Mesothelial cell of epicardium (in vitro differentiated cells): Measurements from ENCODE around the gene SH3GL3. TPM values are rescaled to one million over a fixed set of nuclear protein-coding genes. Genes with fewer than 3 reads are reported as not detected.

Experiments used
- DNase-seq, 2 experiments: peaks; one replicate each; pipeline ENCODE4 v3.0.0; 2021; ENCODE audit warnings: low spot score in 2 of 2; ENCODE audit not compliant: unreplicated experiment in 2 of 2
- H3K27ac Mint-ChIP-seq: 2 replicates; pipeline ENCODE4 v1.8.0; 2021; ENCODE audit warnings: mixed read lengths
- H3K27me3 Mint-ChIP-seq: 2 replicates; pipeline ENCODE4 v1.8.0; 2021; ENCODE audit warnings: low read depth, mixed read lengths
- H3K36me3 Mint-ChIP-seq: 2 replicates; pipeline ENCODE4 v1.8.0; 2021; ENCODE audit warnings: mixed read lengths
- H3K4me1 Mint-ChIP-seq: 2 replicates; pipeline ENCODE4 v1.8.0; 2021; ENCODE audit warnings: mixed read lengths
- H3K4me3 Mint-ChIP-seq: 2 replicates; pipeline ENCODE4 v1.8.0; 2021; ENCODE audit warnings: mild to moderate bottlenecking, moderate library complexity, mixed read lengths
- H3K9me3 Mint-ChIP-seq: 2 replicates; pipeline ENCODE4 v1.8.0; 2021; ENCODE audit warnings: mixed read lengths
- total RNA-seq: library from RNA; stranded (reverse); gene quantifications from 3 replicates; pipeline ENCODE4 v1.2.1, GENCODE V29; 2021
- TF ChIP-seq, protein P1 (sequence below): fragments of 200-600 bp; sonication (generic); IDR thresholded peaks from one replicate; pipeline ENCODE4 v1.5.0; 2021; ENCODE audit warnings: antibody characterized with exemption; ENCODE audit not compliant: unreplicated experiment

Gene SH3GL3
- total RNA-seq, 1 donor from 2014 or later = 6.1 TPM

DNA sequence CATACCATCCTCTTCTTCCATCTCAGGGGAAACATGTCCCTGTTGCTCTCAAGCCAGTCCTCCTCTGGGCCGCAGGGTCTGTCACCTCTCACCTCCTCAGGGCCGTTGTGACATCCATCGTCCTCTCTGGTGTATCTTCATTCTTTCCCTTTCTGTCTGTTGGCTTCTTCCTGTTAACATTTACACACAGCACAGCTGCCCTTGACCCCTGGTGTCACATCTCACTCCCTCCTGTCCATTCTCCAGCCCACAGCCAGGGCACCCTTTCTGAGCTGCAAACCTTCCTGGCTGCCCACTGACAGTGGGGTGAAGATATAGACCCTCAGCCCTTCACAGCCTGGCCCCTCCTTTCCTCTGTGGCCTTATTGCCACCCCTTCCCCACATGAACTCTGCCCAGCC lies 127.2 kb downstream of the SH3GL3 start:
- Mint-ChIP-seq H3K27ac (no peak overlapping the region), H3K27me3 (no peaks in the 10 kb centered on the region), H3K9me3 (peaks cover 6% of the 10 kb centered on the region), H3K4me3 (no peak overlapping the region), H3K4me1 (no peaks in the 10 kb centered on the region), H3K36me3 (peaks cover 7% of the 10 kb centered on the region)
- TF ChIP-seq, protein P1, sequence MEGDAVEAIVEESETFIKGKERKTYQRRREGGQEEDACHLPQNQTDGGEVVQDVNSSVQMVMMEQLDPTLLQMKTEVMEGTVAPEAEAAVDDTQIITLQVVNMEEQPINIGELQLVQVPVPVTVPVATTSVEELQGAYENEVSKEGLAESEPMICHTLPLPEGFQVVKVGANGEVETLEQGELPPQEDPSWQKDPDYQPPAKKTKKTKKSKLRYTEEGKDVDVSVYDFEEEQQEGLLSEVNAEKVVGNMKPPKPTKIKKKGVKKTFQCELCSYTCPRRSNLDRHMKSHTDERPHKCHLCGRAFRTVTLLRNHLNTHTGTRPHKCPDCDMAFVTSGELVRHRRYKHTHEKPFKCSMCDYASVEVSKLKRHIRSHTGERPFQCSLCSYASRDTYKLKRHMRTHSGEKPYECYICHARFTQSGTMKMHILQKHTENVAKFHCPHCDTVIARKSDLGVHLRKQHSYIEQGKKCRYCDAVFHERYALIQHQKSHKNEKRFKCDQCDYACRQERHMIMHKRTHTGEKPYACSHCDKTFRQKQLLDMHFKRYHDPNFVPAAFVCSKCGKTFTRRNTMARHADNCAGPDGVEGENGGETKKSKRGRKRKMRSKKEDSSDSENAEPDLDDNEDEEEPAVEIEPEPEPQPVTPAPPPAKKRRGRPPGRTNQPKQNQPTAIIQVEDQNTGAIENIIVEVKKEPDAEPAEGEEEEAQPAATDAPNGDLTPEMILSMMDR = no peak
- DNase-seq = no peak

DNA sequence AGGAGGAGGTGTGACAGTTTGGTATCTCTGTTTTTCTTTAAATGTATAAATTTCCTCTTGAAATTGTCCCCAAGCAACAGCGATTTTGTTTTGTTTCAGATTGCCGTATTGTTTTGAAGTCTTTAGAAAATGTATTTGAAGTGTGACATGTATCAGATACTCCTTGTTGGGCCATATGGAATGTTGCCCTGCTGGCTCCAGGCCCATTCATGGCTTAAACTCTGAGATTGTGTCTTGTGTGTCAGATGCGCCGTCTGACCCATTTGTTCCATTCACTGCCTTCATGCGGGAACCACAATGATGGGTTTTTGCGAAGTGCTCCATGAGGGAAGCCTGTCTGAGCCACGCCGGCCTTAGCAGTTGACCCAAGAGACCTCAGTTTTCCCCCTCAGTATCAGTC lies 131.6 kb downstream of the SH3GL3 start:
- Mint-ChIP-seq H3K4me1 (peaks cover 9% of the 10 kb centered on the region), H3K36me3 (no peaks in the 10 kb centered on the region), H3K4me3 (no peak overlapping the region), H3K27me3 (no peaks in the 10 kb centered on the region), H3K9me3 (no peaks in the 10 kb centered on the region), H3K27ac (no peak overlapping the region)
- no peak for DNase-seq
- TF ChIP-seq, protein P1 = no peak

DNA sequence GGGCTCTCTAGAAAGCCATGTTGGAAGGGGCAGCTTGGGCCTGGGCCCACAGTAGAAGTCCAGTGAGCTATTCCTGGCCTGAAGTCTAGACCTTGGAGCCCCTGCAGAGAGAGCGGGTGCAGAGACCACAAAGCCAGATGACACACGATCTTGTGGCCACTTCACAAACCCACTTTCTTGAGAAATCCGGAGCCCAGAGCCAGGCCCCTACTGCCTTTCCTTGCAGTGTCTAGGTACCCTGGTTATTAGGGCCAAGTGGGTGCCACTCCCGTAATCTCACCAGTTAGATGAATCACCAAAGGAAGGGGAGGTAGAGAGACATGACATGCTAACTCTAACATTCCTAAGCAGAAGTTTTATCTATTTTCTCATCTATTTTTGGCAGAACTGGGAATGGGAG lies 134.2 kb downstream of the SH3GL3 start:
- Mint-ChIP-seq H3K27me3 (no peaks in the 10 kb centered on the region), H3K9me3 (no peaks in the 10 kb centered on the region), H3K36me3 (no peaks in the 10 kb centered on the region), H3K27ac (no peak overlapping the region), H3K4me3 (no peak overlapping the region), H3K4me1 (peaks cover 19% of the 10 kb centered on the region)
- TF ChIP-seq, protein P1 = no peak
- DNase-seq = no peak

DNA sequence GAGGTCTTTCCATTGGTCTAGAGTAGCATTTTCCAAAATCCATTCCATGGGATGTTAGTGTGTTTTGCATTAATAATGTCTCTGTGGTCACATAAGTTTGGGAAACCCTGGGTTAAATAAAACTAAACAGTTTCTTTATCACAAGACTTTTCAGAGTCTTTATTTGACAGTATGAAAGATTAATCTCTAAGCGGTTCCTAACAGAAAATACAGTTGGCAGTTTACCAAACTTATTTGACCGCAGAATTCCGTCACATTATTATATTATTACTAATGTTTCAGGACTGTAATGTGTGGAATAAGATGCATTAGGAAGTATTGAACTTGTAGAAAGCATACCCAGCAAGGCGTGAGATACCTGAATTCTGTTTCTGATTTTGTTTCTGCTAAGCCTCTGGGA lies 135.2 kb downstream of the SH3GL3 start:
- Mint-ChIP-seq H3K27me3 (no peaks in the 10 kb centered on the region), H3K4me3 (no peak overlapping the region), H3K9me3 (no peaks in the 10 kb centered on the region), H3K27ac (no peak overlapping the region), H3K4me1 (peaks cover 24% of the 10 kb centered on the region), H3K36me3 (no peaks in the 10 kb centered on the region)
- TF ChIP-seq, protein P1 = no peak
- DNase-seq = no peak

DNA sequence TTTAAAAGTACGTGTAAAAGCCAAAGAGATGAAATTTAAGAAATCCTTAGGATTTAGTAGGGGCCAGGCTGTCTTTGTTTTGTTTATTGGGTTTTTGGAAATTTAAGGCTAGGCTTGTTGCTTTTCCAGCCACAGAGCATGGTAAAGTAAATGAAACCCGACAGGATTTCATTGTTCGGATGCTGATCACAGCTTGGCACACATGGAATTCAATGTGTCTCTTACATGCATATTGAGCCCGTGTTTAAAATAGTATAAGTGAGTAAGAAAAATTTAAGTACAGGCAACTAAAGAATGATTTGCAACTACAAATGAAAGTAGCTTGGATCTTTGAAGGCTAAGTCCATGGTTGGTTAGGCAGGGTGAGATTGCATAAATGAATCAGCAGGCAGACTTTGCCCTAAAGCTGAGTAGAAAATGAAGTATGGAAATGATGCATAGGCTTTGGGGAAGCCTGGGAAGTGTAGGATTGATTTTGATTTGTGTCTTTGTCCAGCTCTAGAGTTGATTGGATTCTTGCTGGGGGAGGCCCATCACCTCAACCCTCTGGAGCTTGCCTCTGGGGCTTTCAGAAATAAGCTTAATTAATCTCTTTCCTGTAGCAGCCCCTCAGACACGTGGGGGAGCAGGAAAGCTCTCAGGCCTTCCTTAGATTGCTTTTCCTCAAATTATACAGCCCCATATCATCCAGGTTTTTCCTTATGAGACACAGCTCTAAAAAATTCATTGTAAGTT lies 138.6 kb downstream of the SH3GL3 start:
- H3K27me3 Mint-ChIP-seq = no peaks in the 10 kb centered on the region
- H3K9me3 Mint-ChIP-seq = peaks cover 9% of the 10 kb centered on the region
- H3K27ac Mint-ChIP-seq = peak overlapping the region; percentile 74
- H3K4me3 Mint-ChIP-seq = no peak overlapping the region
- TF ChIP-seq, protein P1 = no peak
- peaks cover 24% of the 10 kb centered on the region for H3K4me1 Mint-ChIP-seq
- no peaks in the 10 kb centered on the region for H3K36me3 Mint-ChIP-seq
- no peak for DNase-seq
